Neural cell (in vitro differentiated cells): ENCODE measurements around the gene MDP1. TPM values are rescaled to one million over a fixed set of nuclear protein-coding genes. Genes with fewer than 3 reads are reported as not detected.
"Not testable (repeated sequence)": the region's sequence is repeated elsewhere in the genome, so short reads cannot be mapped to it uniquely, and the experiment has no call there.

Experiments used
- H2AFZ ChIP-seq: fragments of 200-600, 300-800 bp; sonication (generic), shearing (Covaris generic); 2 replicates; pipeline ENCODE4 v1.6.0; 2014; ENCODE audit warnings: low read depth, mild to moderate bottlenecking, antibody characterized with exemption, low read length, moderate library complexity
- H3F3A ChIP-seq: fragments of 200-600 bp; shearing (Covaris generic); 2 replicates; pipeline ENCODE4 v1.6.1; 2016; ENCODE audit warnings: mild to moderate bottlenecking, moderate library complexity, mixed read lengths, antibody characterized with exemption, low read length; ENCODE audit not compliant: insufficient read depth, poor library complexity, severe bottlenecking
- H3K27ac ChIP-seq: fragments of 200-600, 300-800 bp; sonication (generic), shearing (Covaris generic); 2 replicates; pipeline ENCODE4 v1.5.1; 2014; ENCODE audit warnings: mild to moderate bottlenecking, low read length, moderate library complexity
- H3K27me3 ChIP-seq: fragments of 300-800, 200-600 bp; sonication (generic), shearing (Covaris generic); 2 replicates; pipeline ENCODE4 v1.6.0; 2014; ENCODE audit warnings: mild to moderate bottlenecking, low read depth, low read length, moderate library complexity; ENCODE audit not compliant: insufficient read depth
- H3K36me3 ChIP-seq: fragments of 300-800, 200-600 bp; sonication (generic), shearing (Covaris generic); 2 replicates; pipeline ENCODE4 v1.5.1; 2014; ENCODE audit warnings: mild to moderate bottlenecking, antibody characterized with exemption, low read length, moderate library complexity; ENCODE audit not compliant: insufficient read depth
- H3K4me2 ChIP-seq: fragments of 300-800, 200-600 bp; sonication (generic), shearing (Covaris generic); 2 replicates; pipeline ENCODE4 v1.6.0; 2014; ENCODE audit warnings: mild to moderate bottlenecking, low read length
- H3K4me3 ChIP-seq: fragments of 300-800, 200-600 bp; sonication (generic), shearing (Covaris generic); 2 replicates; pipeline ENCODE4 v1.5.1; 2014; ENCODE audit warnings: mild to moderate bottlenecking, low read length, moderate library complexity
- H3K79me2 ChIP-seq: fragments of 200-600 bp; shearing (Covaris generic); replicated peaks from 2 replicates; pipeline ENCODE4 v1.6.0; 2014; ENCODE audit warnings: mild to moderate bottlenecking, low read length, moderate library complexity; ENCODE audit not compliant: insufficient read depth
- H3K9ac ChIP-seq: fragments of 300-800, 200-600 bp; sonication (generic), shearing (Covaris generic); 2 replicates; pipeline ENCODE4 v1.6.1; 2016; ENCODE audit warnings: mild to moderate bottlenecking, low read length, mixed read lengths
- H3K9me2 ChIP-seq: fragments of 200-600 bp; shearing (Covaris generic); 2 replicates; pipeline ENCODE4 v1.6.1; 2016; ENCODE audit warnings: mild to moderate bottlenecking, low read length, mixed read lengths; ENCODE audit not compliant: insufficient read depth
- H3K9me3 ChIP-seq: fragments of 200-600, 300-800 bp; sonication (generic), shearing (Covaris generic); 2 replicates; pipeline ENCODE4 v1.6.1; 2016; ENCODE audit warnings: mild to moderate bottlenecking, mixed run types, low read length, moderate library complexity, mixed read lengths
- H4K20me1 ChIP-seq: fragments of 200-600 bp; shearing (Covaris generic); 2 replicates; pipeline ENCODE4 v1.6.1; 2016; ENCODE audit warnings: mild to moderate bottlenecking, mixed run types; ENCODE audit not compliant: insufficient read depth
- EP300 ChIP-seq: fragments of 450-650 bp; conservative IDR thresholded peaks from 2 replicates; pipeline ENCODE4 v1.6.1; 2014; ENCODE audit warnings: antibody characterized with exemption, mild to moderate bottlenecking, moderate library complexity; ENCODE audit not compliant: poor library complexity, severe bottlenecking
- EZH2 ChIP-seq: fragments of 200-600, 300-800 bp; shearing (Covaris generic), sonication (generic); IDR thresholded peaks from 2 replicates; pipeline ENCODE4 v1.6.1; 2014; ENCODE audit warnings: antibody characterized with exemption, low read length, borderline replicate concordance, mild to moderate bottlenecking; ENCODE audit not compliant: insufficient read depth, poor library complexity, severe bottlenecking
- MXI1 ChIP-seq: fragments of 450-650 bp; conservative IDR thresholded peaks from 2 replicates; pipeline ENCODE4 v1.6.1; 2014; ENCODE audit warnings: antibody characterized with exemption, mild to moderate bottlenecking; ENCODE audit not compliant: poor library complexity, severe bottlenecking
- POLR2AphosphoS5 ChIP-seq: IDR thresholded peaks from 2 replicates; pipeline ENCODE4 v1.6.1; 2012
- RAD21 ChIP-seq: fragments of 450-650 bp; conservative IDR thresholded peaks from 2 replicates; pipeline ENCODE4 v1.6.1; 2014; ENCODE audit warnings: antibody characterized with exemption, mild to moderate bottlenecking, moderate library complexity
- SMC3 ChIP-seq: fragments of 450-650 bp; conservative IDR thresholded peaks from 2 replicates; pipeline ENCODE4 v1.6.1; 2014; ENCODE audit warnings: antibody characterized with exemption, mild to moderate bottlenecking, moderate library complexity; ENCODE audit not compliant: poor library complexity
- TAF1 ChIP-seq: IDR thresholded peaks from 2 replicates; pipeline ENCODE4 v1.6.1; 2012; ENCODE audit warnings: low read depth
- polyA plus RNA-seq: library from polyadenylated mRNA; depleted of rRNA; stranded (reverse); fragments of >200 nt; gene quantifications from 2 replicates; pipeline ENCODE4 v1.2.3, GENCODE V29; 2014
- TF ChIP-seq, protein P1 (sequence below): IDR thresholded peaks from 2 replicates; pipeline ENCODE4 v1.6.1; 2012; ENCODE audit warnings: borderline replicate concordance
- TF ChIP-seq, protein P2 (sequence below): fragments of 450-650 bp; IDR thresholded peaks from 2 replicates; pipeline ENCODE4 v1.5.1; 2014; ENCODE audit warnings: antibody characterized with exemption, mild to moderate bottlenecking, moderate library complexity; ENCODE audit not compliant: poor library complexity, severe bottlenecking

MDP1 gene
- polyA plus RNA-seq, 1 donor from 2014 or later, result 94.2 TPM

DNA sequence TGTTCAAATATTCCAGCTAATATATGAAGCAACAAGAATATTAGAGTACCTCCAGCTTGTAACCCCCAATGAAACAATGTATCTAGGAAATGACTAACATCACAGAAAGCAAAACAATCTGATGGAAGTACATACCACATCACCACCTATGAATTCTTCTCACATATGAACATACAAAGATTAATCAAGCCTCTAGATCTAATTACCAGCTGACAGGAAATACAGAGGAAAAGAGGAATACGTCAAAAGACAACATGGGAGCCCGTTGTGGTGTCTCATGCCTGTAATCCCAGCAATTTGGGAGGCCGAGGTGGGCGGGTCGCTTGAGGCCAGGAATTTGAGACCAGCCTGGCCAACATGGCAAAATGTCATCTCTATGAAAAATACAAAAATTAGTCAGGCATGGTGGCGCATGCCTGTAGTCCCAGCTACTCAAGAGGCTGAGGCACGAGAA lies 8.8 kb upstream of the MDP1 start:
- Histone ChIP-seq H3K27ac (no peak overlapping the region), H2AFZ (no peak overlapping the region), H3K4me3 (no peak overlapping the region), H3K9ac (no peak overlapping the region), H4K20me1 (no peaks in the 10 kb centered on the region), H3K9me2 (no peaks in the 10 kb centered on the region), H3K9me3 (no peaks in the 10 kb centered on the region), H3K36me3 (no peaks in the 10 kb centered on the region), H3K27me3 (no peaks in the 10 kb centered on the region), H3F3A (no peaks in the 10 kb centered on the region), H3K79me2 (peaks cover 16% of the 10 kb centered on the region), H3K4me2 (no peak overlapping the region)
- TF ChIP-seq RAD21 (no peak), MXI1 (no peak), TAF1 (no peak), EP300 (no peak), EZH2 (no peak), POLR2AphosphoS5 (no peak), SMC3 (no peak)
- TF ChIP-seq, protein P1, sequence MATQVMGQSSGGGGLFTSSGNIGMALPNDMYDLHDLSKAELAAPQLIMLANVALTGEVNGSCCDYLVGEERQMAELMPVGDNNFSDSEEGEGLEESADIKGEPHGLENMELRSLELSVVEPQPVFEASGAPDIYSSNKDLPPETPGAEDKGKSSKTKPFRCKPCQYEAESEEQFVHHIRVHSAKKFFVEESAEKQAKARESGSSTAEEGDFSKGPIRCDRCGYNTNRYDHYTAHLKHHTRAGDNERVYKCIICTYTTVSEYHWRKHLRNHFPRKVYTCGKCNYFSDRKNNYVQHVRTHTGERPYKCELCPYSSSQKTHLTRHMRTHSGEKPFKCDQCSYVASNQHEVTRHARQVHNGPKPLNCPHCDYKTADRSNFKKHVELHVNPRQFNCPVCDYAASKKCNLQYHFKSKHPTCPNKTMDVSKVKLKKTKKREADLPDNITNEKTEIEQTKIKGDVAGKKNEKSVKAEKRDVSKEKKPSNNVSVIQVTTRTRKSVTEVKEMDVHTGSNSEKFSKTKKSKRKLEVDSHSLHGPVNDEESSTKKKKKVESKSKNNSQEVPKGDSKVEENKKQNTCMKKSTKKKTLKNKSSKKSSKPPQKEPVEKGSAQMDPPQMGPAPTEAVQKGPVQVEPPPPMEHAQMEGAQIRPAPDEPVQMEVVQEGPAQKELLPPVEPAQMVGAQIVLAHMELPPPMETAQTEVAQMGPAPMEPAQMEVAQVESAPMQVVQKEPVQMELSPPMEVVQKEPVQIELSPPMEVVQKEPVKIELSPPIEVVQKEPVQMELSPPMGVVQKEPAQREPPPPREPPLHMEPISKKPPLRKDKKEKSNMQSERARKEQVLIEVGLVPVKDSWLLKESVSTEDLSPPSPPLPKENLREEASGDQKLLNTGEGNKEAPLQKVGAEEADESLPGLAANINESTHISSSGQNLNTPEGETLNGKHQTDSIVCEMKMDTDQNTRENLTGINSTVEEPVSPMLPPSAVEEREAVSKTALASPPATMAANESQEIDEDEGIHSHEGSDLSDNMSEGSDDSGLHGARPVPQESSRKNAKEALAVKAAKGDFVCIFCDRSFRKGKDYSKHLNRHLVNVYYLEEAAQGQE, result no peak
- TF ChIP-seq, protein P2, sequence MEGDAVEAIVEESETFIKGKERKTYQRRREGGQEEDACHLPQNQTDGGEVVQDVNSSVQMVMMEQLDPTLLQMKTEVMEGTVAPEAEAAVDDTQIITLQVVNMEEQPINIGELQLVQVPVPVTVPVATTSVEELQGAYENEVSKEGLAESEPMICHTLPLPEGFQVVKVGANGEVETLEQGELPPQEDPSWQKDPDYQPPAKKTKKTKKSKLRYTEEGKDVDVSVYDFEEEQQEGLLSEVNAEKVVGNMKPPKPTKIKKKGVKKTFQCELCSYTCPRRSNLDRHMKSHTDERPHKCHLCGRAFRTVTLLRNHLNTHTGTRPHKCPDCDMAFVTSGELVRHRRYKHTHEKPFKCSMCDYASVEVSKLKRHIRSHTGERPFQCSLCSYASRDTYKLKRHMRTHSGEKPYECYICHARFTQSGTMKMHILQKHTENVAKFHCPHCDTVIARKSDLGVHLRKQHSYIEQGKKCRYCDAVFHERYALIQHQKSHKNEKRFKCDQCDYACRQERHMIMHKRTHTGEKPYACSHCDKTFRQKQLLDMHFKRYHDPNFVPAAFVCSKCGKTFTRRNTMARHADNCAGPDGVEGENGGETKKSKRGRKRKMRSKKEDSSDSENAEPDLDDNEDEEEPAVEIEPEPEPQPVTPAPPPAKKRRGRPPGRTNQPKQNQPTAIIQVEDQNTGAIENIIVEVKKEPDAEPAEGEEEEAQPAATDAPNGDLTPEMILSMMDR, result no peak

DNA sequence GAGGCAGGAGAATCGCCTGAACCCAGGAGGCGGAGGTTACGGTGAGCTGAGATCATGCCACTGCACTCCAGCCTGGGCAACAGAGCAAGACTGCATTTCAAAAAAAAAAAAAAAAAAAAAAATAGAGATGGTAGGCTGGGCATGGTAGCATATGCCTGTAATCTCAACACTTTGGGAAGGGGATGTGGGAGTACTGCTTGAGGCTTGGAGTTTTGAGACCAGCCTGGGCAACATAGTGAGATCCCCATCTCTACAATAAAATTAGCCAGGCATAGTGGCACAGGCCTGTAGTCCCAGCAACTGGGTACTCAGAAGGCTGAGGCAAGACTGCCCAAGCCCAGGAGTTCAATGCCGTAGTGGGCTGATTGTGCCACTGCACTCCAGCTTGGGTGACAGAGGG lies 7.1 kb upstream of the MDP1 start:
- H3K9me2 ChIP-seq, H3K36me3 ChIP-seq, H3K27me3 ChIP-seq, H3K4me3 ChIP-seq, H3F3A ChIP-seq, H3K79me2 ChIP-seq, H3K9me3 ChIP-seq, H3K9ac ChIP-seq, H3K4me2 ChIP-seq, H3K27ac ChIP-seq, H4K20me1 ChIP-seq, H2AFZ ChIP-seq: not testable (repeated sequence)

DNA sequence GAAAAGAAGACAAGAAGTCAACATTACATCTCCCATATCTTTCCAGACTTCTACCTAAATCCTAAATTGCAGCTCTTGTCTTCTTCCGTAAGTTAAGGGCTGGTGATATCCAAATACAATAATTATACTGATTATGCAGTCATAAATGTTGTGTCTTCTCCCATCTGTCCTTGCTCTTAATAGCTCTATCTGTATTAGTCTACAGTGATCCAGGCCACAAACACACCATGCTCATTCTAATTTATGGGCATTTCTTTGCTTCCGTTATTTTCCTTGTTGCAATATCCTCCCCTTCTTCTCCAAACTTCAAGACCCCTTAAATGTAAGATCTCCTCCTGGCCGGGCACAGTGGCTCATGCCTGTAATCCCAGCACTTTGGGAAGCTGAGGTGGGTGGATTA lies 3.7 kb upstream of the MDP1 start:
- no peaks in the 10 kb centered on the region for H3F3A ChIP-seq
- H3K9ac ChIP-seq, result no peak overlapping the region
- H3K4me2 ChIP-seq, result no peak overlapping the region
- TF ChIP-seq EZH2 (no peak), POLR2AphosphoS5 (no peak)
- H4K20me1 ChIP-seq, result no peaks in the 10 kb centered on the region
- no peak overlapping the region for H3K4me3 ChIP-seq
- H3K9me2 ChIP-seq, result no peaks in the 10 kb centered on the region
- H3K9me3 ChIP-seq, result no peaks in the 10 kb centered on the region
- no peak overlapping the region for H2AFZ ChIP-seq
- H3K27ac ChIP-seq, result no peak overlapping the region
- H3K79me2 ChIP-seq, result peaks cover 2% of the 10 kb centered on the region
- H3K36me3 ChIP-seq, result no peaks in the 10 kb centered on the region
- no peaks in the 10 kb centered on the region for H3K27me3 ChIP-seq
